T-cell (primary cell): ENCODE measurements around the gene GGA3. TPM values are rescaled to one million over a fixed set of nuclear protein-coding genes. Genes with fewer than 3 reads are reported as not detected.
"Not testable (repeated sequence)": the region's sequence is repeated elsewhere in the genome, so short reads cannot be mapped to it uniquely, and the experiment has no call there.

Experiments
- ATAC-seq, 4 experiments: fragments of 200-7000 bp in 3 of 4; fragments of 150-1000 bp in 1 of 4; cut with Tn5 transposase; replicated peaks in 1 of 4; 1 replicate in 3 of 4; 2 replicates in 1 of 4; pipeline ENCODE4 v1.10.0; 2021; ENCODE audit warnings: moderate library complexity in 3 of 4, mild to moderate bottlenecking in 2 of 4, moderate number of reproducible peaks in 1 of 4
- CTCF ChIA-PET, 2 donors: fragments of 300-600 bp; sonication (Branson Sonifier 250); formaldehyde crosslinking; loops; one replicate each; lab custom pipeline; 2022; ENCODE audit warnings: antibody characterized with exemption in 2 of 2; lab: Charles Lee
- POLR2A ChIA-PET, 2 donors: fragments of 300-600 bp; sonication (Branson Sonifier 250); formaldehyde crosslinking; loops; one replicate each; lab custom pipeline; 2022; ENCODE audit warnings: antibody characterized with exemption in 2 of 2; lab: Charles Lee
- DNase-seq, 35 experiments: peaks; one replicate each; pipeline versions ENCODE4 v3.0.0 to v3.0.0-alpha.2; 2013 to 2023
- H3K27ac ChIP-seq: one replicate; pipeline ENCODE4 v1.5.1; 2013; ENCODE audit warnings: low read length
- H3K27me3 ChIP-seq, 2 experiments: replicated peaks in 1 of 2; 1 replicate in 1 of 2; 2 replicates in 1 of 2; pipeline versions ENCODE4 v1.6.1 to v1.7.0; 2013; ENCODE audit warnings: low read length in 1 of 2, mixed read lengths in 1 of 2; ENCODE audit not compliant: control insufficient read depth in 2 of 2, insufficient read depth in 2 of 2; ENCODE audit errors: extremely low read depth in 1 of 2
- H3K36me3 ChIP-seq, 2 donors: 1 replicate in 1 of 2; 2 replicates in 1 of 2; pipeline versions ENCODE4 v1.6.1 to v1.7.0; 2013; ENCODE audit warnings: low read length in 1 of 2; ENCODE audit not compliant: control insufficient read depth in 2 of 2, insufficient read depth in 1 of 2; ENCODE audit errors: extremely low read depth in 1 of 2
- H3K4me1 ChIP-seq, 2 experiments: 1 replicate in 1 of 2; 2 replicates in 1 of 2; pipeline versions ENCODE4 v1.6.1 to v1.7.0; 2013; ENCODE audit warnings: low read length in 2 of 2, mixed read lengths in 1 of 2; ENCODE audit not compliant: insufficient read depth in 2 of 2, control insufficient read depth in 1 of 2; ENCODE audit errors: extremely low read depth in 1 of 2
- H3K4me3 ChIP-seq, 2 donors: 1 replicate in 1 of 2; 2 replicates in 1 of 2; pipeline versions ENCODE4 v1.5.1 to v1.7.0; 2013; ENCODE audit warnings: mild to moderate bottlenecking in 2 of 2, low read length in 1 of 2, moderate library complexity in 1 of 2; ENCODE audit not compliant: control insufficient read depth in 1 of 2; ENCODE audit errors: extremely low read depth in 1 of 2
- H3K9me3 ChIP-seq: 2 replicates; pipeline ENCODE4 v1.7.0; 2013
- H3K27ac Mint-ChIP-seq, 2 donors: one replicate each; pipeline ENCODE4 v1.8.0; 2020 to 2021; ENCODE audit warnings: mild to moderate bottlenecking in 2 of 2, mixed read lengths in 2 of 2
- H3K27me3 Mint-ChIP-seq, 2 donors: one replicate each; pipeline ENCODE4 v1.8.0; 2021 to 2022; ENCODE audit warnings: mixed read lengths in 2 of 2
- H3K36me3 Mint-ChIP-seq: one replicate; pipeline ENCODE4 v1.8.0; 2021; ENCODE audit warnings: mixed read lengths
- H3K4me1 Mint-ChIP-seq, 3 donors: one replicate each; pipeline ENCODE4 v1.8.0; 2020 to 2022; ENCODE audit warnings: mixed read lengths in 3 of 3, mild to moderate bottlenecking in 1 of 3
- H3K4me3 Mint-ChIP-seq, 3 donors: one replicate each; pipeline ENCODE4 v1.8.0; 2020 to 2022; ENCODE audit warnings: mild to moderate bottlenecking in 3 of 3, mixed read lengths in 3 of 3, moderate library complexity in 3 of 3
- H3K9me3 Mint-ChIP-seq, 3 donors: one replicate each; pipeline ENCODE4 v1.8.0; 2020 to 2022; ENCODE audit warnings: mixed read lengths in 3 of 3
- WGBS: methylation state at CpG from one replicate; pipeline ENCODE4 v1.1.5; 2013; ENCODE audit warnings: missing lambda C conversion rate; ENCODE audit not compliant: insufficient coverage; 5-methylcytosine and 5-hydroxymethylcytosine counted together
- total RNA-seq, 35 experiments: library from RNA in 6 of 35; stranded (reverse) in 6 of 35; fragments of 120-200 nt in 1 of 35; gene quantifications; one replicate each; pipeline versions ENCODE4 v1.2.1 to v1.2.4 and lab custom pipeline; 2013 to 2026

GGA3 gene
- total RNA-seq, 5 donors from 2014 or later (not counting 1 experiment from before 2014, with no cell fraction given) = 78.1 to 118 (median 102) TPM

DNA sequence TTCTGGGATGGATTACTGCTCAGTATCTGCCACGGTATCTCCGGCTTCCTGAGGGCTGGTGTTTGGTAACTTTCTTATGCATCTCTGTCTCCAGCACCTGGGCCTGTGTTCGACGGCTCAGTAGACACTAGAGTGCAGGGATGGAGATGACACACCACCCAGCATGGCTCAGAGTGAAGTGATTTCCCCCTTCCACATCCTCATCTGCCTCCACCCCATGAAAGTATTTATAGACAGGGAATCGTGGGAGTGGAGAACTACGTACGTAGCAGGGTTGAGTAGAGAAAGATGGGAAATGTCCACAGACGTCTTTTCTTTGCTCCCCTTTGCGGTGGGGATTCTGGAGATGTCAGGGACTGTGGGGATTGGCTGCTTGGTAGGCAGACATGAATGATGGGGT is 39.6 kb upstream of the GGA3 start:
- no peak for ATAC-seq
- Histone ChIP-seq H3K27me3 (no peaks in the 10 kb centered on the region), H3K4me1 (peaks cover 0 to 2% of the 10 kb centered on the region in 2 experiments), H3K27ac (no peak overlapping the region), H3K36me3 (no peaks in the 10 kb centered on the region), H3K4me3 (no peak overlapping the region), H3K9me3 (no peaks in the 10 kb centered on the region)
- no peaks in the 10 kb centered on the region for H3K27me3 Mint-ChIP-seq
- H3K27ac Mint-ChIP-seq = no peak overlapping the region
- no peaks in the 10 kb centered on the region for H3K9me3 Mint-ChIP-seq
- 72% methylated on average over 5 of the region's 9 CpGs for WGBS
- H3K4me1 Mint-ChIP-seq = peaks cover 0 to 6% (median 2%) of the 10 kb centered on the region in 3 donors
- CTCF ChIA-PET = interaction anchor here in 1 of 2 donors (0.6 kb wide), 1 partner anchor 54 kb away, joined by 6 read pairs; no protein-coding TSS in a partner anchor
- POLR2A ChIA-PET = no interaction called here
- DNase-seq = no peak
- no peak overlapping the region for H3K4me3 Mint-ChIP-seq
- no peaks in the 10 kb centered on the region for H3K36me3 Mint-ChIP-seq

GRCh38 chr17:75300280-75300679 is 38.9 kb upstream of the GGA3 start:
- CTCF ChIA-PET = interaction anchor here (0.6 to 1.1 kb wide), 3 partner anchors 11 to 55 kb away, joined by 3 to 6 read pairs (median 3); partner anchors contain the start of gene SLC25A19 (in 1 of the 2)
- Histone ChIP-seq H3K4me1 (peaks cover 0 to 2% of the 10 kb centered on the region in 2 experiments), H3K9me3 (no peaks in the 10 kb centered on the region), H3K27me3 (no peaks in the 10 kb centered on the region), H3K27ac (no peak overlapping the region), H3K4me3 (no peak overlapping the region), H3K36me3 (no peaks in the 10 kb centered on the region)
- Mint-ChIP-seq H3K9me3 (no peaks in the 10 kb centered on the region), H3K36me3 (no peaks in the 10 kb centered on the region), H3K27ac (no peak overlapping the region), H3K27me3 (no peaks in the 10 kb centered on the region), H3K4me3 (no peak overlapping the region), H3K4me1 (peaks cover 0 to 10% (median 2%) of the 10 kb centered on the region in 3 donors)
- ATAC-seq (no peak), DNase-seq (no peak)
- POLR2A ChIA-PET = interaction anchor here in 1 of 2 donors (0.5 kb wide), 1 partner anchor 11 kb away, joined by 4 read pairs; no protein-coding TSS in a partner anchor
- WGBS = 82% methylated on average over 2 of the region's 7 CpGs

DNA sequence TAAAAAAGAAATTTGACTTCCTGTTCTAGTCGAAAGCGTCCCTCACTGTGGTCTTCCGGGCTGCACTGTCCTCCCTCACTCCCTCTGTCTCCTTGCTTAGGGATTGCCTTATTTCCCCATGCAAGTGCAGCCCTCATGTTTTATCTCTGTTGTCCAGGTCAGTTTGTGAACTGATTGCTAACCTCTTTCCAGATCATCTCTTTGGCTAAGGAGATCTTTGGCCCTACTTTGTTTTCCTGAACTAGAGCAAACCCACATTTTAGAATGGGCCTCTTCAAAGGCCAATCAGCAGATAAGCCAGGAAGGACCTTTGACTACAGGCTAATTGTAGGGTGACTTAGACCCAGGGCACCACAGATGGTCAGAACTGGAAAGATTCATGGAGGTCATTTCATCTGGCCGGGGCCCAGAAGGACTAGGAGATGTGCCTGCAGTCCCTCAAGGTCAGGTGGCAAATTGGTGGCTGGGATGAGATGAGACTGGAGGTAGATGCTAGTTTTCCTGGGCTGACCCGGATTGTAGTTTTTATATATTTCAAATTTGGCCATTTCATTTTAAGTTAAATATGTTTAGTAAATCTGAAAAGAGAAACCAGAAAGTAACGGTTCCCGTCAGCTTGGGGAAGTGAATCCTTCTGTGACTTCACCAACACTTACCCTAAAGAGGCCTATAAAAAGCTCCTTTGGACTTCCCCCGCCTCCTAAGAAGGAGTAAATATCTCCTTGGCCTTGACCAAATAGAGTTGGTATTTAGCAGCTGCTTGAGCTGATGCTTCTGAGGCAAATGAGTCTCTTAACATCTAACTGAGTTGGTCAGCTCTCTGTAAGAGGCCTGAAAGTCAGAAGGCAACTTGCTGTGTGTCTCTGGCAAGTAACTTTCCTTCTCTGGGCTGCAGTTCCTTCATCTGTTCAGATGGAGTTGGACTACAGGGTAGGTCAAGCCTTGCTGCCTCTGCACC is 34.1 kb upstream of the GGA3 start:
- no peak overlapping the region for H3K4me3 Mint-ChIP-seq
- CTCF ChIA-PET = no interaction called here
- WGBS = 62% methylated on average over 4 of the region's 8 CpGs
- no peaks in the 10 kb centered on the region for H3K27me3 Mint-ChIP-seq
- Histone ChIP-seq H3K9me3 (no peaks in the 10 kb centered on the region), H3K36me3 (no peaks in the 10 kb centered on the region), H3K27ac (peak overlapping the region; percentile 33), H3K27me3 (no peaks in the 10 kb centered on the region), H3K4me3 (no peak overlapping the region), H3K4me1 (peaks cover 0 to 6% of the 10 kb centered on the region in 2 experiments)
- H3K36me3 Mint-ChIP-seq = no peaks in the 10 kb centered on the region
- peak overlapping the region in 1 of 2 donors; percentile 59 for H3K27ac Mint-ChIP-seq
- H3K4me1 Mint-ChIP-seq = peaks cover 0 to 16% (median 4%) of the 10 kb centered on the region in 3 donors
- H3K9me3 Mint-ChIP-seq = no peaks in the 10 kb centered on the region
- ATAC-seq = no peak
- POLR2A ChIA-PET = no interaction called here
- DNase-seq = peak in 1 of 35 experiments; percentile 12

GRCh38 chr17:75292810-75293448 is 31.5 kb upstream of the GGA3 start:
- peaks cover 7 to 21% of the 10 kb centered on the region in 2 experiments for H3K4me1 ChIP-seq
- CTCF ChIA-PET = interaction anchor here in 1 of 2 donors (0.7 kb wide), 1 partner anchor 22 kb away, joined by 3 read pairs; the partner anchor contains the start of gene MIF4GD
- H3K36me3 ChIP-seq, DNase-seq, H3K4me3 ChIP-seq, H3K4me3 Mint-ChIP-seq, H3K27ac ChIP-seq, H3K36me3 Mint-ChIP-seq, ATAC-seq, H3K9me3 ChIP-seq, POLR2A ChIA-PET, H3K27me3 Mint-ChIP-seq, H3K27me3 ChIP-seq, H3K27ac Mint-ChIP-seq, H3K9me3 Mint-ChIP-seq: not testable (repeated sequence)
- peaks cover 13 to 34% (median 19%) of the 10 kb centered on the region in 3 donors for H3K4me1 Mint-ChIP-seq
- WGBS = no CpG with 5 or more reads among the region's 16 CpGs

- Mint-ChIP-seq H3K36me3 (peaks cover 11% of the 10 kb centered on the region), H3K27ac (peak overlapping the region; percentile 100), H3K27me3 (no peaks in the 10 kb centered on the region), H3K4me1 (peaks cover 14 to 27% (median 21%) of the 10 kb centered on the region in 3 donors), H3K4me3 (peak overlapping the region; percentile 94 to 100 (median 99)), H3K9me3 (no peaks in the 10 kb centered on the region)
- Histone ChIP-seq H3K27me3 (no peaks in the 10 kb centered on the region), H3K27ac (peak overlapping the region; percentile 100), H3K36me3 (peaks cover 10 to 16% of the 10 kb centered on the region in 2 donors), H3K4me3 (peak overlapping the region; percentile 93 to 99), H3K4me1 (peaks cover 7 to 22% of the 10 kb centered on the region in 2 experiments), H3K9me3 (no peaks in the 10 kb centered on the region)
- DNase-seq (peak in 30 of 35 experiments; percentile 50 to 83 (median 62)), ATAC-seq (peak; percentile 14 to 35 (median 20))
- WGBS = no CpG with 5 or more reads among the region's 26 CpGs
- CTCF ChIA-PET = interaction anchor here in 1 of 2 donors (0.8 to 3.1 kb wide), 15 partner anchors 16 to 565 kb away, joined by 4 to 80 read pairs (median 5); partner anchors contain the start of genes FDXR, GGA3, GRB2 and MIF4GD
- POLR2A ChIA-PET = interaction anchor here (0.6 to 1.4 kb wide), 8 partner anchors 16 to 557 kb away, joined by 3 to 23 read pairs (median 4); partner anchors contain the start of genes GGA3 (in 1 of the 2), GRB2 (in 1 of the 2), MIF4GD (in 1 of the 2) and MRPS7 (in 1 of the 2)
Measured at GRCh38 chr17:75289832-75290337, 28.5 kb upstream of the GGA3 start.
